GM21619 (cell line): ENCODE measurements around the gene LILRB2.
"Not testable (repeated sequence)": the region's sequence is repeated elsewhere in the genome, so short reads cannot be mapped to it uniquely, and the experiment has no call there.

Source experiments
- ATAC-seq: cut with Tn5 transposase; IDR thresholded peaks from one replicate; pipeline ENCODE4 v1.9.1; 2021; ENCODE audit not compliant: unreplicated experiment

LILRB2 gene

DNA sequence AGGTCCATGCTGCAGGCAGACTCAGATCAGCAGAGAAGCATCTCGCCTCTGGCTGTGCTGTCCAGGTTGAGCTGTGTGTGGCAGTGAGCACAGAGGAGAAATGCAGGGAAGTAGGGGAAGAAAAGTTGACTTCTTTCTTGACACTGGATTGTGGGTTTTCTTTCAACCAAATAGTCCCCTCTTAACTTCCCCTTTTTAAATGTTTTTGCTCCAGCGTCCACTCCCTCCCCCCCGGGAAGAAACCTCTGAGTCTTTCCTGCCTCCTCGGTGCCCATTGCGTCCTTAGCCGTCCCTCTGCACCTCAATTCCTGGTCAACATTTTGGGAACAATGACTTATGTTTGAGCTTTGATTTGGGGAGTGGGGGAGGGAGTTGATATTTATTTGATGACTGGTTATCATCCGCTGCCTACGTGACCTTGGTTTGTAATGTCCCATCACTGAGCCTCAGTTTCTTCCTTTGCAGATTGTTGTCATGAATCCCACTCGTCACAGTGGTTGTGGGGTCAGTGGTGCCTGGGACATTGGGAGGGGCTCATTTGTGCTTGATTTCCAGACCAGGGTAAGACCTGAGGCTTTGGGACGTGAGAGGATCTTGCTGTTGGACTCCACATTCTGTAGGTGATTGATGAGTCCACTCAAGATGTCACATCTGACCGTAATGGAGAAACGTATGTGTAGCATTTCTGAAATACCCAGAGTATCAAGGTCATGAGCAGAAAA, at the start of gene LILRB2:
LILRB2 (minus strand) TSS at position 104 of the 722 bp plus-strand sequence. CDS start 614 bp downstream, outside the sequence.
- no peak for ATAC-seq

GRCh38 chr19:54329476-54330165, 48.7 kb upstream of the LILRB2 start:
- no peak for ATAC-seq

- not testable (repeated sequence) for ATAC-seq
Measured at GRCh38 chr19:54328781-54329180, 47.9 kb upstream of the LILRB2 start.

GRCh38 chr19:54325631-54326030, 44.7 kb upstream of the LILRB2 start:
- no peak for ATAC-seq

DNA sequence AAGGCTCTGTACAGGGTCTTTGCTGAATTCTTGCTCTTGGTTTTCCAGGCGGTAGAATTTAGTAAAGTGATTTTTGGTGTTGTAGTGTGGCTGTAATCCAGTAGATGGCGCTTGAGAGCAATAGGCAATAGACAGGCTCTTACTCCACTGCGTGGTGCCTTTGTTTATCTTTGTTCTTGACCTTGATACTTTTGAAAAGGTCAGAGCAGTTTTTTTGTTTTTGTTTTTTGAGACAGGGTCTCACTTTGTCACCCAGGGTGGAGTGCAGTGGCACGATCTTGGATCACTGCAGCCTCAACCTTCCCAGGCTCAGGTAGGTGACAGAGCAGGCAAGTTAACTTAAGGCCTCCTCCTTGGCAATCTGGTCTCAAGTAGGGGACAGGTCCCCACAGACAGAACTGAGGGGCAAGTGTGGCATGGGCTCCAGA, 44.3 kb upstream of the LILRB2 start:
- ATAC-seq, result no peak

GRCh38 chr19:54324071-54324470, 43.2 kb upstream of the LILRB2 start:
- ATAC-seq, result no peak

DNA sequence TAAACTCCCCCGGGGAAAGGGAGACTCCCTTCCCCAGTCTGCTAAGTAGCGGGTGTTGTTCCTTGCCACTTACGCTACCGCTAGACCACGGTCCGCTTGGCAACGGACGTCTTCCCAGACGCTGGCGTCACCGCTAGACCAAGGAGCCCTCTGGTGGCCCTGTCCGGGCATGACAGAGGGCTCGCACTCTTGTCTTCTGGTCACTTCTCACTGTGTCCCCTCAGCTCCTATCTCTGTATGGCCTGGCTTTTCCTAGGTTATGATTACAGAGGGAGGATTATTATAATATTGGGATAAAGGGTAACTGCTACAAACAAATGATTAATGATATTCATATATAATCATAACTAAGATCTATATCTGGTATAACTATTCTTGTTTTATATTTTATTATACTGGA, 42.0 kb upstream of the LILRB2 start:
- ATAC-seq, result not testable (repeated sequence)

GRCh38 chr19:54322295-54322694, 41.4 kb upstream of the LILRB2 start:
- not testable (repeated sequence) for ATAC-seq

DNA sequence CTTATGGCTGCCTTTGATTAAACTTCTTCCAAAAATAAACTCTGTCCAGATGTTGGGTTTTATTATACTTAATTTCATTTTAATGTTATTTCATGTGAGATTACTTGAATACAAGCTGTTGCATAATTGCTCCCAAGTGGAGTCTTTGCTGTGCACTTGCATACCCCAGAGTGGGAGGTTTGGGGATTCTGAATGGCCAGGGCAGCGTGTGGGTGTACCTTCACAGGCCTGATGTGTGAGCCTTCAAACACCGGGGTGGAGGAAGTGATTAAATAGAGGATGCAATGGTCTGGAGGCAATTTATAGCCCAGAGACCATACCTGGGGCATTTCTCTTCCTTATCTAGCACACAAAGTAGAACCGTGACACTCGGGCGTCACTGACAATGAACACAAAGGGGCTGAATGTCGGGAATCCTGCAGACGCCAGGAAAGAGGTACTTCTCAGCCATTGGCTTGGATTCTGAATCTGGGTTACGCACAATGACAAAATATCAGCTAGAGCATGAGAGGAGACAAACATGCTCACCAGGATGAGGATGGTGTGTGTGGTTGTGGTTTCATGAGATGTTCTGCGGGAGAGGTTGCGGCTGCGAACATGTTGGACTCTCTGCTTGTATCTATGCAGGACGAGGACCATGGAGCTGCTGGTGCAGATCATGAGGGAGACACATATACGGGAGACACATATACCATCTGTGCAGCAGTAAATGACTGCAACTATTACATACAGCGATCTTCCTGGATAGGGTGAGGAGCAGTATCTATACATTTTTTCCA, 39.2 kb upstream of the LILRB2 start:
- ATAC-seq, result no peak

DNA sequence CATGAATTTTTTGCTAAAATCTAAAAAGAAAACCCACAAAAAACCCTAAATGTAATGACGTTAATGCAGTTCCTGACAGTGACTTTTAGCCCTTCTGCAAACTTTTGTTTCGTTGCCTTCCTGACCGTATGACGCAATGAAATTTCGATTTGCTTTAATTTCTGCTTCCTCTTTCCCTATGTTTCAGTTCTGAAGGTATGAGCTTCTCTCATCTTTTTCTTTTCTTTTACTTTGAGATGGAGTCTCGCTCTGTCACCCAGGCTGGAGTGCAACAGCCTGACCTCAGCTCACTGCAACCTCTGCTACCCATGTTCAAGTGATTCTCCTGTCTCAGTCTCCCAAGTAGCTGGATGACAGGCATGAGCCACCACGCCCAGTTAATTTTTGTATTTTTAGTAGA, 38.1 kb upstream of the LILRB2 start:
- no peak for ATAC-seq

DNA sequence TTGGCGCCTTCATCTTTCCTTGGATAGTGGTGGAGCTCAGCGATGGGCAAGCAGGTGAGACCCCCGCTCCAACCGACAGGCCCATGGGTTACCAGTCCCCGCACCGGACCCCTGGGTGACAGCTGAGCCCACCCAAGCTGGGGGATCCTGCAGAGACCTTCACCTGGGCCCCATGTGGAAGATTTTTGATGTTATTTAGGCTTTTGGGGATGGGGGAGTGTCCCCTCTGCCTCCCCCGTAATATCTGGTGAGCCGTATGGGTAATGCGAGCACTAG, 37.0 kb upstream of the LILRB2 start:
- no peak for ATAC-seq

GRCh38 chr19:54317108-54317964, 36.4 kb upstream of the LILRB2 start:
- ATAC-seq, result no peak

GRCh38 chr19:54316746-54317107, 35.8 kb upstream of the LILRB2 start:
- no peak for ATAC-seq

- no peak for ATAC-seq
Measured at GRCh38 chr19:54315956-54316355, 35.0 kb upstream of the LILRB2 start.

DNA sequence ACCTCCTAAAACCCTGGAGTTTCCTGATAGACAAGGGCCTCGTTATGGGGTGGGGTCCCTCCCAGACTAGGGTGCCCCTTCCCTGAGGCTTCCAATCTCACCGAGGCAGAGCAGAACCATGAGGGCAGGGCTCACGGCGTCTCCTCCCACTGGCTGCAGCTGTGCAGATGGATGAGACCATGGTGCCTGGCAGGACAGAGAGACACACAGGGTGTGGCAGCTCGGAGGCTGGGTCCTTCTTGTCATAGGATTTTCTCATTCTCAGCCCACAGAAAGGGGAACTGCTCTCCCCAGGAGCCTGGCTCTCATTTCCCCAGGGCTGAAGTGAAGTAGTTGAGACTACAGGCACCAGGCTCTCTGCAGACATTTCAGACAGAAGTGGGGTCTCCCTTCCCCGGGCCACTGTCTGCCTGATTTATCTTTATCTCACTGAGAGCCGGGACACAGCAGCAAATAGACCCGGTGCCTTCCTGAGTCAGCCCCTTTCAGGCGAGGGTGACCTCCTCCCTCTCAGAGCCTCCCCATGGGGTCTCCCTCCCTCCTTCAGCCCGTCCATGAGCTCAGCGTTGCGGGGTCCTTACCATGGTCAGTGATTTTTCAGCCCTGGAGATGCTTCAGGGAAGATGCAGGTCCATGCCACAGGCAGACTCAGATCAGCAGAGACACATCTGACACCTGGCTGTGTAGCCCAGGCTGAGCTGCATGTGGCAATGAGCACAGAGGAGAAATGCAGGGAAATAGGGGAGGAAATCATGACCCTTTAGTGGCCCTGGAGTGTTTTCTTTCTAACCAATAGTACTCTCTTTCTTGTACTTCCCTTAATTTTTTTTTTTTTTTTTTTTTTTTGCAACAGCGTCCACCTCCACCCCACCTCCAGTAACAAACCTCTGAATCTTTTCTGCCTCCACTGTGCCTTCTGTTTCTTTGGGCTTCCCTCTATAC, 31.8 kb upstream of the LILRB2 start, which contains the start of gene LILRA5:
LILRA5 (minus strand) TSS at position 731 of the 942 bp plus-strand sequence; CDS start at position 584, 147 bp downstream.
- no peak for ATAC-seq

- no peak for ATAC-seq
Measured at GRCh38 chr19:54312011-54312410, 31.1 kb upstream of the LILRB2 start.

DNA sequence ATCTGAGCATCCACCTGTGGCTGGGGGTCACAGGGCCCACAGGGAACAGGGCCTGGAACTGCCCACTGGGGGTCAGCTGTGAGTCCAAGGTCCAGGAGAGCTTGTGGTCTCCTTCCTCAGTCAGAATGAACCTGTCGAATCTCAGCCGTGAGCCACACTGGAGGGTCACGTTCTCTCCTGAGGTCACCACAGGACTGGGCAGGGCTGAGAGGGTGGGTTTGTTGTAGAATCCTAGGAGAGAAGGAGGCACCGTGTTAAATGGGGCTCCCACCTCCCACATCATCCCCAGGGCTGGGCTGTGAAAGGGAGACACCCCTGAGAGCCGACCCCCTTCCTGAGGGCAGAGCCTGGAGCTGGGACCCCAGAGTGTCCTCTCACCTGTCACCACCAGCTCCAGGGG, 30.6 kb upstream of the LILRB2 start:
- ATAC-seq, result no peak

DNA sequence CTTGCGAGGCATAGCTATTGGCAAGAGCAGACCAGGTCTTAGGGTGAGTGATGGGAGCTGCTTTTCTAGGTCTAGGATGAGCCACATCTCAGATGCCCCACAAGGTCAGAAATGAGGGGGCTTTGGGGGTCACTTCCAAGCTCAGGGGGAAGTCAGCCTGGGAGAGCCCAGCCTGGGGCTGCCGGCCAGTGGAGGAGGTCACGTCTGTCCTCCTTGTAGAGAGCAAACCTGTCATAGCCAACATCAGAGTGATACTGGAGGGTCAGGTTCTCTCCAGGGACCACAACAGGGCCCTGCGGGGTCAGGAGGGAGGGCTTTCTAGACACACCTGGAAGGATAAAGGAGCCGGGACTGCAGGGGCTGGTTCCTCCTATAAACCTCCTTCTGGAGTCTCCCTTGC, 29.6 kb upstream of the LILRB2 start:
- no peak for ATAC-seq

GRCh38 chr19:54309811-54310210, 28.9 kb upstream of the LILRB2 start:
- ATAC-seq, result no peak
